Kidney epithelial cell (primary cell): Measurements from ENCODE around the gene GHSR. TPM values are rescaled to one million over a fixed set of nuclear protein-coding genes. Genes with fewer than 3 reads are reported as not detected.

Source experiments
- DNase-seq: peaks from one replicate; pipeline ENCODE4 v3.0.0-alpha.2; 2010; ENCODE audit warnings: low read depth
- H3K27me3 ChIP-seq: 2 replicates; pipeline ENCODE4 v1.6.0; 2011; ENCODE audit warnings: low read length; ENCODE audit not compliant: control insufficient read depth, insufficient read depth
- H3K36me3 ChIP-seq: 2 replicates; pipeline ENCODE4 v1.5.1; 2011; ENCODE audit warnings: low read length; ENCODE audit not compliant: control insufficient read depth, insufficient read depth
- H3K4me3 ChIP-seq: 2 replicates; pipeline ENCODE4 v1.5.1; 2011; ENCODE audit warnings: low read depth, mild to moderate bottlenecking, control low read depth, low read length
- total RNA-seq: library from RNA; depleted of rRNA; stranded (reverse); fragments of >200 nt; gene quantifications from 2 replicates; pipeline ENCODE4 v1.2.3, GENCODE V29; 2015
- TF ChIP-seq, protein P1 (sequence below): IDR thresholded peaks from 2 replicates; pipeline ENCODE4 v1.5.1; 2011; ENCODE audit warnings: mild to moderate bottlenecking, moderate library complexity, low read length, control low read depth, inconsistent platforms; ENCODE audit not compliant: insufficient read depth, poor library complexity, severe bottlenecking

GHSR gene
- total RNA-seq, 1 donor from 2014 or later: not detected

DNA sequence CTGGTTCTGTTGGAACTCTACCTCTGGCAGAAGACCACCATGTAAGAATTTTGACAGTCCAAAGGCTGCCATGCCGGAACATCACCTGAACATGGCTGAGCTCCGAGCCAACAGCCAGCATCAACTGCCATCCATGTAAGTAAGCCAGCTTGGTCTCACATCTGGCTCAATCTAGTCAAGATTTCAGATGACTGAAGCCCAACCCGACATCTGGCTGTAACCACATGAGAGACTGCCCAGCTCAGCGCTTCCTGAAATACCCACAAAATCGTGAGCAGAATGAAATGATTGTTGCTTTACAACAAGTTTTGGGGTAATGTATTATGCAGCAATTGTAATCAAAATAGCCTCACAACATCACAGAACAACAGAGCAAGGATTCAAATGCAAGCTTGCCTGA is 32.9 kb downstream of the GHSR start:
- TF ChIP-seq, protein P1, sequence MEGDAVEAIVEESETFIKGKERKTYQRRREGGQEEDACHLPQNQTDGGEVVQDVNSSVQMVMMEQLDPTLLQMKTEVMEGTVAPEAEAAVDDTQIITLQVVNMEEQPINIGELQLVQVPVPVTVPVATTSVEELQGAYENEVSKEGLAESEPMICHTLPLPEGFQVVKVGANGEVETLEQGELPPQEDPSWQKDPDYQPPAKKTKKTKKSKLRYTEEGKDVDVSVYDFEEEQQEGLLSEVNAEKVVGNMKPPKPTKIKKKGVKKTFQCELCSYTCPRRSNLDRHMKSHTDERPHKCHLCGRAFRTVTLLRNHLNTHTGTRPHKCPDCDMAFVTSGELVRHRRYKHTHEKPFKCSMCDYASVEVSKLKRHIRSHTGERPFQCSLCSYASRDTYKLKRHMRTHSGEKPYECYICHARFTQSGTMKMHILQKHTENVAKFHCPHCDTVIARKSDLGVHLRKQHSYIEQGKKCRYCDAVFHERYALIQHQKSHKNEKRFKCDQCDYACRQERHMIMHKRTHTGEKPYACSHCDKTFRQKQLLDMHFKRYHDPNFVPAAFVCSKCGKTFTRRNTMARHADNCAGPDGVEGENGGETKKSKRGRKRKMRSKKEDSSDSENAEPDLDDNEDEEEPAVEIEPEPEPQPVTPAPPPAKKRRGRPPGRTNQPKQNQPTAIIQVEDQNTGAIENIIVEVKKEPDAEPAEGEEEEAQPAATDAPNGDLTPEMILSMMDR: no peak
- no peaks in the 10 kb centered on the region for H3K36me3 ChIP-seq
- H3K4me3 ChIP-seq: no peak overlapping the region
- no peak for DNase-seq
- no peaks in the 10 kb centered on the region for H3K27me3 ChIP-seq

DNA sequence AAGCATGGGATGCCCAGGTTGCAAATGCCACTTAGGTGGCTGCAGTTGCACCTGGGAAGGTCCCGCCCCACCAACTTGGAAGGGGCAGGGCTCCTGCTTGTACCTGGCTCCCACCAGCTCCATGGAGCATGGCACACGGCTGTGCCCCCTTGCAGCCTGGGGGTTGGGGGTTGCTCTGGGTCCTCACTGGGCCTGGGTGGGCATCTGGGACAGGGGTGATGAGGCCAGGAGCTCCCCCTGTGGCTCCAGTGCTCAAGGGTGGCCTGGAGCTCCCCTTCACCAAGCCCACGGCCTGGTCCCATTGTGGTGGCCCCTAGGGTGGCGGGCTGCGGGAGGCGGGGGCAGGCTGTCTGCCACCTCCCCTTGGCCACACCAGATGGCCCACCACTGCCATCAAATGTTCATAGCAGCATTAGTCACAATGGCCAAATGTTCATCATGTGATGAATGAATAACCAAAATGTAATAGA is 36.7 kb downstream of the GHSR start:
- Histone ChIP-seq H3K36me3 (no peaks in the 10 kb centered on the region), H3K4me3 (no peak overlapping the region), H3K27me3 (no peaks in the 10 kb centered on the region)
- TF ChIP-seq, protein P1: no peak
- no peak for DNase-seq

GRCh38 chr3:172410702-172411477 is 37.4 kb downstream of the GHSR start:
- TF ChIP-seq, protein P1: no peak
- H3K27me3 ChIP-seq: no peaks in the 10 kb centered on the region
- H3K36me3 ChIP-seq: no peaks in the 10 kb centered on the region
- no peak overlapping the region for H3K4me3 ChIP-seq
- DNase-seq: no peak

DNA sequence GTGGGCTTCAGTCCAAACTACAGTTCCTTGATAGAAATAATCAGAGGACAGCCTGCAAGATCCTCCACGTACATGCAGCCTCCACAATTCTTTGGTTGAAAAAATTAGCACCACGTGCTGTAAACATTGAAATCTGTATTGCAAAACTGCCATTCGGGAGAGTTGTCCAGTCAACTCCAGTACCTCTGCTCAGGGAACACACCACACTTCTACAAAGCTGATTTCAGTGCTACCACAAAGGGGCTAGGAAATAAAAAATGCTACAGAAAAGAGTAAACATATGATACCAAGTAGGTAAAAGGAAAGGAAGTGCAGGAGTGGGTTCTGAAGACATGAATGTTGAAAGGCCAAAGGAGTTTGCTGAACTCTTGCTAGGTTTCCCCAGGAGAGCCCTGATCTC is 40.4 kb downstream of the GHSR start:
- H3K27me3 ChIP-seq: no peaks in the 10 kb centered on the region
- no peaks in the 10 kb centered on the region for H3K36me3 ChIP-seq
- H3K4me3 ChIP-seq: no peak overlapping the region
- DNase-seq: no peak
- TF ChIP-seq, protein P1: no peak

DNA sequence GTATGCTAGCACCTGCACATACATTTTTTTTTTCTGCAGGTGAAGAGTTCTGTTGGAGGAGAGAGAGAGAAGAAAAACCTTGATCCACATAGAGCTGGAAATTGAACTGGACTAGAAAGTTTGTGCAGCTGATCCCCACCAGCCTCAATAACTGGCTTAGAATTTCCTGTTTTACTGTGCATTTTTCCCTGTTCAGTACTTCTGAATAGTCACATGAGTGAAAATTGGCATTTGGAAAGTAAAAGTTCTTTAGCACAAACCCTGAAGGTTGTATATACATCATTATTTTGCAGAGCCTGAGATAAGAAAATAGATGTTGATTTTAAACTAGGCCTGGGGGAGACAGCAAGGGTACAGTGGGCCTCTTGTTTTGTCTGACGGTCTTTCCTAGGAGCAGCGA is 42.3 kb downstream of the GHSR start:
- DNase-seq: no peak
- no peak overlapping the region for H3K4me3 ChIP-seq
- TF ChIP-seq, protein P1: no peak

More for the DNA sequence above, 42.3 kb downstream of the GHSR start:
- Histone ChIP-seq H3K27me3 (no peaks in the 10 kb centered on the region), H3K36me3 (no peaks in the 10 kb centered on the region)
